MCF 10A (cell line): ENCODE measurements around the gene CRYGN. TPM values are rescaled to one million over a fixed set of nuclear protein-coding genes. Genes with fewer than 3 reads are reported as not detected.

Experiments used
- BruUV-seq: library from RNA; stranded (reverse); fragments of 400-500 nt; replicated peaks from 2 replicates; lab custom pipeline; 2021; lab: Mats Ljungman, UMichigan
- CTCF ChIA-PET: fragments of 300-600 bp; sonication (Branson Sonifier 250); formaldehyde crosslinking; extraction: SDS; loops from one replicate; lab custom pipeline; 2021; ENCODE audit warnings: antibody characterized with exemption, inconsistent platforms; lab: Yijun Ruan, JAX
- POLR2A ChIA-PET: fragments of 300-600, 350-650 bp; sonication (Branson Sonifier 250); formaldehyde crosslinking; extraction: SDS; loops from one replicate; lab custom pipeline; 2020; ENCODE audit warnings: antibody characterized with exemption, inconsistent platforms; lab: Yijun Ruan, JAX
- DNase-seq: peaks from one replicate; pipeline ENCODE4 v3.0.0-alpha.2; 2018; ENCODE audit not compliant: unreplicated experiment
- H3K27ac Mint-ChIP-seq: one replicate; pipeline ENCODE4 v1.8.0; 2022; ENCODE audit warnings: mild to moderate bottlenecking, low read depth, mixed read lengths; ENCODE audit not compliant: unreplicated experiment
- H3K27me3 Mint-ChIP-seq: one replicate; pipeline ENCODE4 v1.8.0; 2022; ENCODE audit warnings: mixed read lengths; ENCODE audit not compliant: insufficient read depth, unreplicated experiment
- H3K36me3 Mint-ChIP-seq: one replicate; pipeline ENCODE4 v1.8.0; 2022; ENCODE audit warnings: mild to moderate bottlenecking, moderate library complexity, mixed read lengths; ENCODE audit not compliant: insufficient read depth, unreplicated experiment
- H3K4me1 Mint-ChIP-seq: one replicate; pipeline ENCODE4 v1.8.0; 2022; ENCODE audit warnings: mixed read lengths; ENCODE audit not compliant: insufficient read depth, unreplicated experiment
- H3K4me3 Mint-ChIP-seq: one replicate; pipeline ENCODE4 v1.8.0; 2022; ENCODE audit warnings: mild to moderate bottlenecking, moderate library complexity, mixed read lengths; ENCODE audit not compliant: unreplicated experiment
- H3K9me3 Mint-ChIP-seq: one replicate; pipeline ENCODE4 v1.8.0; 2022; ENCODE audit warnings: mixed read lengths; ENCODE audit not compliant: unreplicated experiment
- CTCF ChIP-seq: fragments of 200-600 bp; IDR thresholded peaks from one replicate; pipeline ENCODE4 v1.8.0; 2022; ENCODE audit warnings: antibody characterized with exemption, mild to moderate bottlenecking; ENCODE audit not compliant: unreplicated experiment
- intact Hi-C: fragments of 100-400 bp; cut with micrococcal nuclease; formaldehyde crosslinking; loops from 2 replicates; pipeline ENCODE4 v1.14.1; 2022
- total RNA-seq: library from RNA; stranded (reverse); gene quantifications from 2 replicates; pipeline ENCODE4 v1.2.3, GENCODE V29; 2022

Gene CRYGN
- total RNA-seq, 1 experiment from 2014 or later, result not detected

GRCh38 chr7:151487228-151487627, 47.3 kb upstream of the CRYGN start:
- intact Hi-C loops, result no loop called here
- Mint-ChIP-seq H3K27me3 (no peaks in the 10 kb centered on the region), H3K36me3 (peaks cover 65% of the 10 kb centered on the region), H3K4me3 (no peak overlapping the region), H3K4me1 (peaks cover 24% of the 10 kb centered on the region), H3K27ac (peak overlapping the region; percentile 79), H3K9me3 (no peaks in the 10 kb centered on the region)
- TF ChIP-seq CTCF, result no peak
- no TSS peak for BruUV-seq
- ChIA-PET POLR2A (interaction anchor here (0.7 kb wide), 1 partner anchor 18 kb away, joined by 3 read pairs; no protein-coding TSS in a partner anchor), CTCF (interaction anchor here (1.1 kb wide), 1 partner anchor 26 kb away, joined by 3 read pairs; no protein-coding TSS in a partner anchor)
- DNase-seq, result no peak

GRCh38 chr7:151486074-151486473, 46.1 kb upstream of the CRYGN start:
- no peaks in the 10 kb centered on the region for H3K27me3 Mint-ChIP-seq
- DNase-seq, result no peak
- H3K4me3 Mint-ChIP-seq, result no peak overlapping the region
- intact Hi-C loops, result no loop called here
- CTCF ChIA-PET, result interaction anchor here (0.6 to 0.8 kb wide), 2 partner anchors 18 to 260 kb away, joined by 3 read pairs; no protein-coding TSS in a partner anchor
- no peaks in the 10 kb centered on the region for H3K9me3 Mint-ChIP-seq
- no TSS peak for BruUV-seq
- H3K4me1 Mint-ChIP-seq, result peaks cover 24% of the 10 kb centered on the region
- POLR2A ChIA-PET, result interaction anchor here (0.6 to 1.9 kb wide), 3 partner anchors 18 to 302 kb away, joined by 3 to 4 read pairs (median 3); no protein-coding TSS in a partner anchor
- peak overlapping the region; percentile 79 for H3K27ac Mint-ChIP-seq
- peaks cover 73% of the 10 kb centered on the region for H3K36me3 Mint-ChIP-seq
- TF ChIP-seq CTCF, result no peak

DNA sequence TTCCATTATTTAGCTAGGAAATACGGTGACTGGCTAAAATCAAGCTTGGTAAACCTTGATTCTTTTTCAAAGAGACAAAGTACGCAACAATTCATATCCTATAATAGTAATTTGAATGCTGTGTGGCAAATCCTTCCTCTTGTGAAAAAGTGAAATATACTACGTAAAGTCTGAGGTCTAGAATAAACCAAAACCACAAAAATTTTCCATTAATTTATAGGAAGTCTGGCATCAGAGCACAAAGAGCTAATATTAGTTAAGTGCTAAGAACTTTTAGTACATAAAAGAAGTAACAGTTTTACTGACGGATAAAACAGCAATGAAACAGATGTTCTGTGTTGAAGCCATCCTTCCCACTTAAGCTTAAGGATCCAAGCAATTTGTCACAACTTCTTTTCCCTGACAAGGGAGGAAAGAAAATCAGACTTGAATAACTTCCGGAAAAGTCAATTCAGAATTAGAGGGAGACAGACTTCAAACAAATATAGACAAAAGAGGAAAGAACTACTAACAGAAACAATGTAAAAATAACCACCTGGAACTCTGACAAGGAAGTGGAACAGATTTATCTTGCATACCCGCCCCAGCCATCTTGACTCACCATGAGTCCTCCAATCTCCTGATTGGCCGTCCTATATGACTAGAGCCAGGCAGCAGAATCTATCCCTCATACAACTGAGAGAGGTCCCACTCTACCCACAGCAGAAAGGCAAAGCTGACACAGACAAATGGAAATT, 45.2 kb upstream of the CRYGN start:
- intact Hi-C loops, result no loop called here
- DNase-seq, result peak; percentile 18
- Mint-ChIP-seq H3K27ac (peak overlapping the region; percentile 79), H3K27me3 (no peaks in the 10 kb centered on the region), H3K4me3 (no peak overlapping the region), H3K36me3 (peaks cover 74% of the 10 kb centered on the region), H3K4me1 (peaks cover 24% of the 10 kb centered on the region), H3K9me3 (no peaks in the 10 kb centered on the region)
- no TSS peak for BruUV-seq
- POLR2A ChIA-PET, result interaction anchor here (1.0 to 1.9 kb wide), 6 partner anchors 8 to 31 kb away, joined by 3 to 6 read pairs (median 4); no protein-coding TSS in a partner anchor
- no peak for TF ChIP-seq CTCF
- CTCF ChIA-PET, result interaction anchor here (1.2 to 1.9 kb wide), 3 partner anchors 23 to 117 kb away, joined by 3 to 6 read pairs (median 6); no protein-coding TSS in a partner anchor

GRCh38 chr7:151483711-151483983, 43.7 kb upstream of the CRYGN start:
- intact Hi-C loops, result no loop called here
- CTCF ChIA-PET, result interaction anchor here (1.0 to 1.9 kb wide), 3 partner anchors 24 to 115 kb away, joined by 3 to 6 read pairs (median 6); no protein-coding TSS in a partner anchor
- H3K9me3 Mint-ChIP-seq, result no peaks in the 10 kb centered on the region
- peak overlapping the region; percentile 47 for H3K27ac Mint-ChIP-seq
- POLR2A ChIA-PET, result interaction anchor here (0.9 to 3.3 kb wide), 2 partner anchors 35 to 197 kb away, joined by 3 to 10 read pairs; no protein-coding TSS in a partner anchor
- no peak for DNase-seq
- no peak overlapping the region for H3K4me3 Mint-ChIP-seq
- peaks cover 76% of the 10 kb centered on the region for H3K36me3 Mint-ChIP-seq
- no peak for TF ChIP-seq CTCF
- no TSS peak for BruUV-seq
- H3K4me1 Mint-ChIP-seq, result peaks cover 24% of the 10 kb centered on the region
- H3K27me3 Mint-ChIP-seq, result no peaks in the 10 kb centered on the region
